C4-2B (cell line): ENCODE measurements around the gene NLRP9.

Experiments used
- CTCF ChIP-seq: fragments of 450-650 bp; conservative IDR thresholded peaks from 2 replicates; pipeline ENCODE4 v1.5.1; 2017; ENCODE audit warnings: mild to moderate bottlenecking
- ZFX ChIP-seq: fragments of 450-650 bp; IDR thresholded peaks from 2 replicates; pipeline ENCODE4 v1.6.1; 2017

- no peak for TF ChIP-seq CTCF
- no peak for TF ChIP-seq ZFX
Measured at GRCh38 chr19:55778331-55778730, 40.1 kb upstream of the NLRP9 start.
